GM19438 (cell line): ENCODE data around the gene FBXO34.
"Not testable (repeated sequence)": the region's sequence is repeated elsewhere in the genome, so short reads cannot be mapped to it uniquely, and the experiment has no call there.

Experiments used
- ATAC-seq: cut with Tn5 transposase; IDR thresholded peaks from one replicate; pipeline ENCODE4 v1.9.1; 2021; ENCODE audit warnings: low read depth; ENCODE audit not compliant: unreplicated experiment

The FBXO34 gene

DNA sequence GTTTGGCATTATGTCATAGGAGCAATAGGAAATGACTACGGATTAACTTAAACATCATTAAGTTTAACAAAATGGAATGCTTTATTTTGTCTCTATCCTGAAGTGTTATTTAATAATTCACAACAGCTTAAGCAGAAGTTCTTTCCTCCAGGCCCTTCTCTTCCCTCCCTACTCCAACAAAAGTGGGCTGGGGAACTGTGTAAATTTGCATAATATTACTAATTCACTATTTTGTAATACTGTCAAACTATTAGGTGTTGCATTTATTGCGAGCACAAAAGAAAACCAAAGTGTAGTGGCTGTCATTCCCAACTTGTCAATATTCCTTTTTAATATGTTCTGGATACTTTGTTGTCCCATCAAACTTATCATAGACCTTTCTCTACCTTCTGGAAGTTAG, 70.6 kb downstream of the FBXO34 start:
- ATAC-seq, result no peak

DNA sequence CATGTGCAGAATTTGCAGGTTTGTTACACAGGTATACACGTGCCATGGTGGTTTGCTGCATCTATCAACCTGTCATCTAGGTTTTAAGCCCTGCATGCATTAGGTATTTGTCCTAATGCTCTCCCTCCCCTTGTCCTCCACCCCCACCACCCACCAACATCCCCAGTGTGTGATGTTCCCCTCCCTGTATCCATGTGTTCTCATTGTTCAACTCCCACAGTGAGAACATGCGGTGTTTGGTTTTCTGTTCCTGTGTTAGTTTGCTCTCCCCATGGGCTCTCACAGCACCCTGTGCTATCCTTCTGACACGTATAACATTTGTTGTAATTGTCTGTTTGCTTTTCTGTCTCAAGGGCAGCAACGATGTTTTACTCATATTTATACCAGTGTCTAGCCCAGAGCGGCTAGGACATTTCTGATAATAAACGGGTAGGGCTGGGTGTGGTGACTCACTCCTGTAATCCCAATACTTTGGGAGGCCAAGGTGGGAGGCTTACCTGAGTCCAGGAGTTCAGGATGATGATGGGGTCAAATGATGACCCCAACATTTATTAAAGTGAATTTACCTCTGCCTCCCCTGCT, 73.5 kb downstream of the FBXO34 start:
- not testable (repeated sequence) for ATAC-seq

DNA sequence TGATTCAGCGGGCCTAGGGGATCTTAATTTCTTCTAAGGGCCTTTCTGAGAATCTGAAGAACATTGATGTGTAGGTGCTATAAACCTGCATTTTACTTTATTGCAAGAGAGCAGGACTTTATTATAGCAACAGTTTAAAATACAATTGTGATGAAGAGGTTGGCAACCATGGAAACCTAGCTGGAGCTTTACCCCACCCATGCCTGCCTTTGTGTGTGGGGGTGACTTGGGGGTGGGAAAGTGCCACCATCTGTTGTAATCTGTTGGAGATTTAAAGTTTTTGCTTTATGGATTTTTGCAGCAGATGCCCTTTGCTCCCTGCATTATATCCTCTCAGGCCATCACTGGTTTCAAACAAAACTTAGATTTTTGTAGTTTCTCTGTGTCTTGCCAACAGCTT, 75.8 kb downstream of the FBXO34 start:
- ATAC-seq, result no peak

DNA sequence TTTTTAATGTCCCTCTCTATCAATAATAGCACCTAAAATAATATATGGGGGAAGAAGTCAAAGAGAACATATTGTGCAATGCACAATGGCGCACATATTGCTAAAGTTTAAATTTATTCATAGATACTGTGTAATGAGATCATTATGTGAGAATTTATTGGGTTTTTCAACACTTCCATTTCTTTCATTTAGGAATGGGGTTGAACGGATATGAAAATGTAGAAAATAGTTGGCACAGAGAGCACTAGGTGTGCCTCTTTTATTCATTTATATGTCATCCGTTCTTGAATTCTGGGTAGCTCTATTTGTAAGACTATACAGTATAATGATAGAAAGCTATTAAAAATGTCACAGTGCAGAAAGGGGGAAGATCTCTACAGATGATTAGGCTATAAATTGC, 76.5 kb downstream of the FBXO34 start:
- no peak for ATAC-seq

DNA sequence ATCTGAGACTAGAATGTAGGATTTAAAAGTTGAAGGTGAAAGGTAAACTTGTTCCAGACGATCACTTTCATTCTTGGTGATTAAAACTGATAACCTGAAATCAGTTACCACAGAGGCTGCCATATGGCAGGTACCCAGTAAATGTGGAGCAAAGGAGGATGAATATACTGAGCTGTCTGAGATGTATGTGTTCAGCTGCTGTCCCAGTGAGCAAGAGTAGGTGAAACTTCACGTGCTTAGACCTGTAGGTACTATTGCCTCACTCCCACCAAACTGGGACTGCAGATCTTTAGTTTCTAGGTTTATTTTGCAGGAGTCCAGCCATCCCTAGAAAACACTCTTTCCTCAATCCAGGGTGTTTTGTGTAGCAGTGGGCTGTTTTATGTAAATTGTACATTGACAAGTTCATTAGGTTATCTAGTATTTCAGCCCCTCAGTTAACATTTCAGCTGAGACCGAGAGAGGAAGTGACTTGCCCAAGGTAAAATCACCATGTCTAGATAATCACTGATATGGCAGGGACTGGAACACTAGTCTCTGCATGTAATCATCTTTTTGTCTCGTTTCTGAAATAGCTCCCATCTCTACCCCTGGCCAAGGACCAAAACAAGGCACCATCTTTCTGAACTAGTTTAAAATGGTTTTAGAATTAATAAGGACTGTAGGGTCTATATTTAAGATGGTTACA, 77.7 kb downstream of the FBXO34 start:
- no peak for ATAC-seq

DNA sequence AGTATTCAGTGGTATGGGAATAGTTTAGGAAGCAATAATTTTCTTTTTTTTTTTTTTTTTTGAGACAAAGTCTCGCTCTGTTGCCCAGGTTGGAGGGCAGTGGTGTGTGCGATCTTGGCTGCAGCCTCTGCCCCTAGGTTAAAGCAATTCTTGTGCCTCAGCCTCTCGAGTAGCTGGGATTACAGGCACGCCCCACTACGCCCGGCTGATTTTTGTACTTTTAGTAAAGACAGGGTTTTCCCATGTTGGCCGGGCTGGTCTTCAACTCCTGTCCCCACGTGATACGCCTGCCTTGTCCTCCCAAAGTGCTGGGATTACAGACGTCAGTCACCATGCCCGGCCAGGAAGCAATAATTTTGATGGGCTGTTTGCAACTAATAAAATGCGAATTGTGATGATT, 78.3 kb downstream of the FBXO34 start:
- ATAC-seq, result no peak

DNA sequence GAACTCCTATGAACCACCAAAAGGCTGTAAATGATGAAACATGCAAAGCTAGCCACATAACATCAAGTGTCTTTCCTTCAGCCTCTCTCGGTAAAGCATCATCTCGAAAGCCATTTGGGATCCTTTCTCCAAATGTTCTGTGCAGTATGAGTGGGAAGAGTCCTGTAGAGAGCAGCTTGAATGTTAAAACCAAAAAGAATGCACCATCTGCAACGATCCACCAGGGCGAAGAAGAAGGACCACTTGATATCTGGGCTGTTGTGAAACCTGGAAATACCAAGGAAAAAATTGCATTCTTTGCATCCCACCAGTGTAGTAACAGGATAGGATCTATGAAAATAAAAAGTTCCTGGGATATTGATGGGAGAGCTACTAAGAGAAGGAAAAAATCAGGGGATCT, 79.2 kb downstream of the FBXO34 start:
- ATAC-seq, result no peak

DNA sequence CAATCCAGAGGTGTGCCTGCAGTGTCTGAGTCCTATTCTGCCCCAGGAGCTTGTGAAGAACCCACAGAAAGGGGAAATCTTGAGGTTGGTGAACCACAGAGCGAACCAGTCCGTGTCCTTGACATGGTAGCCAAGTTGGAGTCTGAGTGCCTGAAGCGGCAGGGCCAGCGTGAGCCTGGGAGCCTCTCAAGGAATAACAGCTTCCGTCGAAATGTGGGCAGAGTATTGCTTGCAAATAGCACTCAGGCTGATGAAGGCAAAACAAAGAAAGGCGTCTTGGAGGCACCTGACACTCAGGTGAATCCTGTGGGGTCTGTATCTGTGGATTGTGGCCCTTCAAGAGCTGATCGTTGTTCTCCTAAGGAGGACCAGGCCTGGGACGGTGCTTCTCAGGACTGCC, 79.9 kb downstream of the FBXO34 start:
- ATAC-seq, result no peak

DNA sequence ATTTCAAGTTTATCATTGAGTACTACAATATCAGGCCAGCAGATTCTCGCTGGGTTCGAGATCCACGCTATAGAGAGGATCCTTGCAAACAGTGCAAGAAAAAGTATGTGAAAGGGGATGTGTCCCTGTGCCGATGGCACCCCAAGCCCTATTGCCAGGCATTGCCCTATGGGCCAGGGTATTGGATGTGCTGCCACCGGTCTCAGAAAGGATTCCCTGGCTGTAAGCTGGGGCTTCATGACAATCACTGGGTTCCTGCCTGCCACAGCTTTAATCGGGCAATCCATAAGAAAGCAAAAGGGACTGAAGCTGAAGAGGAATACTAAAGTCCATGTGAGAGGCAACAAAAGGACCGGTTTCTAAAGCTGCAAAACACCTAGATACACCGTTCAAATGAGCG, 81.0 kb downstream of the FBXO34 start:
- no peak for ATAC-seq

DNA sequence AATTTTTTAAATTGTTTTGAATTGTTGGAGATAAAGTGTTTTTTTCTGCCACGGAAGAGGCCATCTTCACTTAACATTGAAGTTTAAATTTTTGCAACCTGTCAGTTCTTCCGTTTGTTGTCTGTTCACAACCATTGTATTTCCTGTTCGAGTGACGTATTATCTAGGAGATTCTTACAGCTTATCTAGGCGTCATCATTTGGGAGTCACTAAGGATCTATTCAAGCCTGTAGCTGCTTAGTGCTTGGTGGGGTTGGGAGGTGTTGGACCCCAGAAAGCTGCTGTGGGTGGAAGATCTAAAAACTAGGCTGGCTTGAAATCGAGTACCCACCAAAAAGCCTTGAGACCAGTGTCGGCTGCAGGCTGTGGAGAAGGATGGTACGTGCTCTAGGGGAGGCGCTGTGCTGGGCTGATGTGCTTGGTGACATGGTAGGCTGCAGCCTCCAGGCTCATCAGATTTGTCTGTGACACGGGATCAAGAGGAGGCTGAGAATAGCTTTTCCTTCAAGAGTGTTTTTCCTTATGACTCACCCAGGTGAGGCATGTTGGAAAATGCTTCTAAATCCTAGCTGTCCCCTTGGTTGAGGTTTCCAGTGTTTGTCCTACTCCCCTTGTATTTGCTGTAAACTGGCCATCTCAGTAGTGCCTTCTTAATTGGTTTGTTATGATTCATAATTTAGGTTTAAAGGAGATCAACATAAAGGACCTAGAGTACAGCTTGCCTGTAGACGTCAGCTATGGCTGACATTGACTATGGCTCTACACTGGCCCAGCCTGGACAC, 82.7 kb downstream of the FBXO34 start:
- ATAC-seq, result no peak

DNA sequence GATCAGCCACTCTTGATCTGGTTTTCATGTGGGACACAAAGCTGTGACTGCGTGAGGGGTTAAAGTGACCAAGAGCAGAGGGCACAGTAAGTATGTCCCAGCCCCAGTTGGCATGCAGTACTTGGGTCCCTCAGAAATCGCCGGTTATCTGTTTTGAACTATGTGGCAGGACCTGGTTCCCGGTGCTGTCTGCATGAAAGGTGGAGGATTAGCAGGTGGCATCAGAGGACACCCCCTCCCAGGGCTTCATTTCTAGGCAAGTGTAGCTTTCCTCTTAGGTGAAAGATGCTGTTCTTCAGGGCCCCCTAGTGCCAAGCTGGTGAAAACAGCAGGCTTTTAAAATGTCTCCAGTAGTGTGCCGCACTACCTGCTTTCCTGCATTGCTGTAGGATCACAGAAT, 83.3 kb downstream of the FBXO34 start:
- no peak for ATAC-seq

DNA sequence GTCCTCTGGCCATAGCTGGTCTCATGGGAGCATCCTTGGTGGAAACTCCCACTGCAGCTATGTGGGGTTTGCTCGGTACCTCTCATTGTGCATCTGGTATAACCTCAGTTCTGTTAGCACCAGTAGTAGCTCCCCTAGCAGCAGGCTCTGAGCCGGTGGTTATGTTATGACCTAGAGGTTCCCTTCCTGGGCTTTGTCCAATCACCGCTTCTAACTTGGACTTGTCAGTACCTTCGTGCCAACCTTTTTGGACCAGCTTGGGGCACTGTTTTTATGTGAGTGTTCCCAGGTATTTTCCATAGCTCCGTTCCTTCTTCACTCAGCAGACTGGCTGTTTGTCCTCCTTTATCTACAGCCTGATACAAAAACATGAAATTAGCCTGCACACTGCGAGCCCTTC, 84.7 kb downstream of the FBXO34 start:
- ATAC-seq, result no peak

DNA sequence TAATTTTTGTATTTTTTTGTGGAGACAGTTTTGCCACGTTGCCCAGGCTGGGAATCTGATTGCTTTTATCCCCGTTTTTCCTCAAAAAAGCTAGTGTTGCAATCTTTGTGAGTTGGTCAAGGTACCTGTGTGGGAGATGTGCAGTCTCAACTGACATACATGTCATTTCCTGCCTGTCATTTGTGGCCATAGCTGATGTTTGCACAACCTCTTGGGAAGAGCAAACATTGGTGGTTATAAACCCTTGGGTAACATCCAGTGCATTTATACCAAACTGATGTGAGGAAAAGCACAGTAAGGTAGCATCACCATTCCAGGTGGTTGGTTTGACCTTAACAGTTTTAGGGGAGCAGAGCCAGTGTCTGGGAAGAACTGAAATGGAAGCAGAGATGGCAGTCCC, 85.7 kb downstream of the FBXO34 start:
- ATAC-seq, result no peak

DNA sequence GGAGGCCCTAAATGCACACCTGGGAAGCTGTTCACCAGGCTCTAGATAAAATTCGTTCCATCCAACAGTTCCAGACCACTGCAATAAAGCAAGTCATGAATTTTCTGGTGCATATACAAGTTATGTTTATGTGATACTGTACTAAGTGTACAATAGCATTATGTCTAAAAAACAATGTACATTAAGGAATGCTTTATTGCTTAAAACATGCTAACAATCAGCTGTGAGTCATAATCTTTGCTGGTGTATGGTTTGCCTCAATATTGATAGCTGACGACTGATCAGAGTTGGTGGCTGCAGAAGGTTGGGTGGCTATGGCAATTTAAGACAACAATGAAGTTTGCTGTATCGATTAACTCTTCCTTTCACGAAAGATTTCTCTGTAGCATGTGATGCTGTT, 88.1 kb downstream of the FBXO34 start:
- ATAC-seq, result no peak

DNA sequence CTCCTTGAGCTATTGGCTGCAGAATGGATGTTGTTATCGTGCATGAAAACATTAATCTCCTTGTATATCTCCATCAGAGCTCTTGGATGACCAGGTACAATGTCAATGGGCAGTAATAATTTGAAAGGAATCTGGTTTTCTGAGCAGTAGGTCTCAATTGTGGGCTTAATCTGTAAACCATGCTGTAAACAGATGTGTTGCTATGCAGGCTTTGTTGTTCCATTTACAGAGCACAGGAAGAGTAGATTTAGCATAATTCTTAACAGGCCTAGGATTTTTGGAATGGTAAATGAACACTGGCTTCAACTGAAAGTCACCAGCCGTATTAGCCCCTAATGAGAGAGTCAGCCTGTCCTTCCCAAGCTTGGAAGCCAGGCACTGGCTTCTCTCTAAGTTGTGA, 90.0 kb downstream of the FBXO34 start:
- no peak for ATAC-seq

DNA sequence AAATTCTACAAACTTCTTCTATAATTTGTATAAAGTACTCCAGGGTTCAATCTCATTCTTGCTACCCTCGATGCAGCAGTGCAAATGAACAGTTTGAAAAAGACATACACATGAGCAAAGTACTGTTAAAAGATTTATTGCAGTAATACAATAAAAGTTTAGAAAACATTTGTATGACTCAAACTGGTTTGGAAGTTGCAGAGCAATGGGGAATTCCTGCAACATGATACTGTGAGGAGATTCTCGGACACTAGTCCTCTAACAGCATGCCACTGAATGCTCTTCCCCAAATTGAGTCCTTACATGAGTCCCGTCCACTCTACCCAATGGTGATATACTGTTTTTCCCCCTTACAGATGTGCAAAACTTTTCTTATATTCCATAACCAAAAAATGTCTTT, 95.0 kb downstream of the FBXO34 start:
- ATAC-seq, result no peak

DNA sequence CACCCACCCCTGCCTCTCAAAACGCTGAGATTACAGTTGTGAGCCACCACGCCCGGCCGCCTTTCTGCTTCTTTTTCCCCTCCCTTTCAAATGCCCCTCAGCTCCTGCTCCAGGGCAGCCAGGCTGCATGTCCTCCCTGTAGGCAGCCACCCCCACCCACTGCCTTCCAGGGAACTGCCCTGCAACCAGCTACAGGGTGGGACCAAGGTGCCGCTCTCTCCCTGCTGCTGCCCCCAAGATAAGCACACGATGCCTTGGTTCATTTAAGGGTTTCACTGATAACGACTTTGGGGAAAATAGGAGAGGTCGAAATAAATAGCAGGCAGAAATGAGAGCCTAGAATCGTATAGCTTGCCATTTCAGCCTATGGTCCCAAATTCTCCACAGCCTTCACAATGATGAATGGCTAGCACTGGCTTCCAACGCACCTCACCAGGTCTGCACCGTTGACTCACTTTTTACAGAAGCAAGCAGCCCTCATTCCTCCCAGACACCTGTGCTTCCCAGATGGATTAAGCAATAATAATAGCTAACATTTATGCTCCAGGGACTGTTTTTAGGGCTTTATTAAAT, 99.7 kb downstream of the FBXO34 start:
- no peak for ATAC-seq

DNA sequence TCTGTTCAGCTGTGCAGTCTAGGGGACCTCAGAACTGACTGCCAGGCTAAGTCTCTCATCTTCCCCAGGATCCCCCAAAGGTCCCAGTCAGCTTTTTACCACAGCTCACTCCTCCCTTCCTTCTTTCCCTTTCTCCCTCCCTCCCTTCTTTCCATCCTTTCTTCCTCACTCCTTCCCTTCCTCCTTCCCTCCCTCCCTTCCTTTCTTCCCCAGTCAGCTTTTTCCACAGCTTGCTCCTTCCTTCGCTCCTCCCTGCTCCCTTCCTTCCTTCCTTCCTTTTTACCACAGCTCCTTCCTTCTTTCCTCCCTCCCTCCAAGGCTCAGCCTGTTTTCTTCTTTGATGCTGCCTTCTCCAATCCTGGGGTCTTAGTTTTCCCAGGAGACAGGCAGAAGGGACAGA, 101.2 kb downstream of the FBXO34 start:
- ATAC-seq, result no peak

DNA sequence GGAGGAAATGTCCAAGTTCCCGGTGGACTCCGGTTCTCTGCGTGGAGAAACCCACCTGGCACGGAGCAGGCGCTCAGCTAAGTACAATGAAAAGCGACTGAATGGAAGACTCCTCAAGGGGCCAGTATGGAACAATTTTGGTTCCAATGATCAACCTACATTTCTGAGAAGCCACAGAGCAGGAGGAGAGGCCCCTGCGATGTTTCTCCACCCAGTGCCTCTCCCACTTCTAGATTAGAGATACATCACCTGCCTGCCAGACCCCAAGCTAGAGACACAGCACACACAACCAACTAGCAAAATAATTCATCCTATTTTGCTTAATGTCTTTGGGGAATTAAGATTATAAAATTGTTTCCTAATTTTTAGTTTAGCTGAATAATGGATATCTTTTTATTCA, 101.6 kb downstream of the FBXO34 start:
- ATAC-seq, result no peak

DNA sequence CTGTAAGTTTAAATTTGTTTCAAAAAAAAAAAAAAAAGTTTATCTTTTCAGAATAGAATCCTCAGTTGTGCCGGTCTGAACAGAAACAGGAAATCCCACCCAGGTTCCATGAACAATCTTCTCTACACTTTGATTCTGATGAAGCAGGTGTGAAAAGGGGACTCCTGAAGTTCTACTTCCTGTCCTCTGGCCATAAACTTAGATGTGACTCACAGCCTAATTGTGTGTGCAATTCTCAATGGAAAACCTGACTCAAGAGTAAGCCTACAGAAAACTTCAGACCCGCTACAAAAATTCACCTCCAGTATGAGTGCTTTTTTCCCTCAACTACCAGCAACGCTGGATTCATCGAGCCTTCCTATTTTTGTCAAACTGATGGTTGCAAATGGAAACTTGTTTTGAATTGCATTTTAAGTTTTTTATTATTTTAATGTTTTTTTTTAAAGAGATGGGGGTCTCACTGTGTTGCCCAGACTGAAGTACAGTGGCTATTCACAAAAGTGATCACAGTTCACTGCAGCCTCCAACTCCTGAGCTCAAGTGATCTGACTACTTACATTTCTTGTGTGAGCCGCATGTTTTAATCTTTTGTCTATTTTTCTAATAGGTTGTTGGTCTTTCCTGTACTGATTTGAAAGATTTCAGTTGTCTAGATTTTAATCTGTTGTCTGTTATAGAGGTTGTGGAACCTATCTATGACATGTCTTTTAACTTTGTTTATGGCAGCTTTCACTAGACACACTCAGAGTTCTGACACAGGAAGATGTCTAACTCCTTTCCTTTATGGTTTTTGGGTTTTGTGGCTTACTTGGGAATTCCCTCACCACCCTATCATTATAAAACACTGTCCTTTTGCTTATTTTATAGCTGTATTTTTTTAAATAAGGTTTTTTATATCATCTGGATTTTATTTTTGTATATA, 102.8 kb downstream of the FBXO34 start:
- no peak for ATAC-seq

DNA sequence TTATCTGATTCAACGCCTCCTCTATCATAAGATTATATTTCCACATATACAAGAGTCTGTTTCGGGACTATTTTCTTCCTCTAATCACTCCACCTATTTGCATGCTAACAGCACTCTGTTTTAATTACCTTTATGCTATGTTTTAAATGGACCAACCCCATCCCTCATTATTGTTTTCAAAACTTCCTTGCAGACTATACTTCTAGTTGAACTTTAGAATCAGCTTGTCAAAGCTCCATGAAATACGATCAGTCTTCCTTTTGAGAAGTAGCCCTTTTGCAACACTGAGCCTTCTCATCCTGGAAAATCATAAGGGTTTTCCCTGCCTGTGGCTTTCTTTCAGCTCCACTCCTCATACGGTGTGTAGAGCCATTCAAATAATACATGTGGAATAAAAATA, 103.5 kb downstream of the FBXO34 start:
- ATAC-seq, result no peak
